H9 (cell line): ENCODE results near the gene SPOCK3. TPM values are rescaled to one million over a fixed set of nuclear protein-coding genes. Genes with fewer than 3 reads are reported as not detected.

Source experiments
- DNase-seq: peaks from one replicate; pipeline ENCODE4 v3.0.0-alpha.2; 2017
- H2AFZ ChIP-seq: one replicate; pipeline ENCODE4 v1.6.1; 2013; ENCODE audit warnings: mild to moderate bottlenecking, low read length, control low read depth, moderate library complexity
- H2AK5ac ChIP-seq: 2 replicates; pipeline ENCODE4 v1.6.1; 2013; ENCODE audit warnings: low read length, control low read depth, mixed read lengths; ENCODE audit not compliant: insufficient read length
- H2BK120ac ChIP-seq: one replicate; pipeline ENCODE4 v1.6.1; 2013; ENCODE audit warnings: low read depth, mild to moderate bottlenecking, low read length, control low read depth, inconsistent platforms; ENCODE audit not compliant: poor library complexity, severe bottlenecking
- H2BK12ac ChIP-seq: 2 replicates; pipeline ENCODE4 v1.6.1; 2013; ENCODE audit warnings: low read length, control low read depth, mixed read lengths, low read depth; ENCODE audit not compliant: insufficient read length
- H2BK15ac ChIP-seq: 2 replicates; pipeline ENCODE4 v1.6.1; 2013; ENCODE audit warnings: low read depth, low read length, control low read depth
- H2BK20ac ChIP-seq: one replicate; pipeline ENCODE4 v1.6.1; 2013; ENCODE audit warnings: low read depth, mild to moderate bottlenecking, low read length, control low read depth, inconsistent platforms; ENCODE audit not compliant: poor library complexity, severe bottlenecking
- H2BK5ac ChIP-seq: 2 replicates; pipeline ENCODE4 v1.6.1; 2013; ENCODE audit warnings: low read length, control low read depth, mixed read lengths; ENCODE audit not compliant: insufficient read length
- H3K14ac ChIP-seq: 2 replicates; pipeline ENCODE4 v1.6.1; 2013; ENCODE audit warnings: low read length, control low read depth; ENCODE audit not compliant: insufficient read depth
- H3K18ac ChIP-seq: 2 replicates; pipeline ENCODE4 v1.6.1; 2013; ENCODE audit warnings: low read depth, mild to moderate bottlenecking, mixed read lengths, low read length, control low read depth; ENCODE audit not compliant: insufficient read length
- H3K23ac ChIP-seq: 2 replicates; pipeline ENCODE4 v1.6.1; 2013; ENCODE audit warnings: low read length, control low read depth, mixed read lengths, low read depth; ENCODE audit not compliant: insufficient read length
- H3K23me2 ChIP-seq: 2 replicates; pipeline ENCODE4 v1.6.1; 2013; ENCODE audit warnings: low read depth, mild to moderate bottlenecking, mixed read lengths, low read length, control low read depth; ENCODE audit not compliant: insufficient read length, poor library complexity, severe bottlenecking
- H3K27ac ChIP-seq: 2 replicates; pipeline ENCODE4 v1.5.1; 2013; ENCODE audit warnings: low read length, control low read depth, mixed read lengths, low read depth; ENCODE audit not compliant: insufficient read length
- H3K27me3 ChIP-seq: 2 replicates; pipeline ENCODE4 v1.6.1; 2013; ENCODE audit warnings: low read length, control low read depth, inconsistent platforms; ENCODE audit not compliant: insufficient read depth
- H3K4ac ChIP-seq: 2 replicates; pipeline ENCODE4 v1.6.1; 2013; ENCODE audit warnings: low read depth, mild to moderate bottlenecking, control low read depth, inconsistent platforms, low read length, moderate library complexity
- H3K4me1 ChIP-seq: 2 replicates; pipeline ENCODE4 v1.6.1; 2013; ENCODE audit warnings: low read length, control low read depth, inconsistent platforms; ENCODE audit not compliant: insufficient read depth
- H3K4me2 ChIP-seq: 2 replicates; pipeline ENCODE4 v1.6.1; 2013; ENCODE audit warnings: low read length, control low read depth, mixed read lengths; ENCODE audit not compliant: insufficient read length, insufficient read depth
- H3K56ac ChIP-seq: 2 replicates; pipeline ENCODE4 v1.6.1; 2013; ENCODE audit warnings: low read depth, mild to moderate bottlenecking, mixed read lengths, low read length, control low read depth; ENCODE audit not compliant: insufficient read length
- H3K79me1 ChIP-seq: 2 replicates; pipeline ENCODE4 v1.6.1; 2013; ENCODE audit warnings: low read depth, mild to moderate bottlenecking, moderate library complexity, low read length, control low read depth, inconsistent platforms; ENCODE audit not compliant: insufficient read depth, poor library complexity, severe bottlenecking
- H3K79me2 ChIP-seq: 2 replicates; pipeline ENCODE4 v1.6.1; 2013; ENCODE audit warnings: low read length, control low read depth, inconsistent platforms; ENCODE audit not compliant: insufficient read depth
- H3K9ac ChIP-seq: 2 replicates; pipeline ENCODE4 v1.6.1; 2013; ENCODE audit warnings: low read length, control low read depth, mixed read lengths; ENCODE audit not compliant: insufficient read length; ENCODE audit errors: extremely low read depth
- H3K9me3 ChIP-seq: one replicate; pipeline ENCODE4 v1.6.1; 2013; ENCODE audit warnings: low read depth, low read length, inconsistent platforms; ENCODE audit not compliant: control insufficient read depth
- H3T11ph ChIP-seq: one replicate; pipeline ENCODE4 v1.6.1; 2013; ENCODE audit warnings: mild to moderate bottlenecking, low read length, control low read depth, inconsistent platforms
- H4K20me1 ChIP-seq: one replicate; pipeline ENCODE4 v1.6.1; 2013; ENCODE audit not compliant: control insufficient read depth, insufficient read length, insufficient read depth
- H4K5ac ChIP-seq: 2 replicates; pipeline ENCODE4 v1.6.1; 2013; ENCODE audit warnings: low read depth, mild to moderate bottlenecking, mixed read lengths, low read length, control low read depth; ENCODE audit not compliant: insufficient read length
- H4K8ac ChIP-seq: replicated peaks from 2 replicates; pipeline ENCODE4 v1.6.1; 2013; ENCODE audit warnings: low read length, control low read depth, mixed read lengths, low read depth; ENCODE audit not compliant: insufficient read length
- H4K91ac ChIP-seq: 2 replicates; pipeline ENCODE4 v1.6.1; 2013; ENCODE audit warnings: low read depth, mild to moderate bottlenecking, moderate library complexity, mixed read lengths, low read length, control low read depth; ENCODE audit not compliant: insufficient read length
- H3K27ac Mint-ChIP-seq, 3 experiments: 2 replicates in 2 of 3; 3 replicates in 1 of 3; pipeline ENCODE4 v1.8.0; 2020 to 2021; ENCODE audit warnings: mixed read lengths in 3 of 3, mild to moderate bottlenecking in 1 of 3, moderate library complexity in 1 of 3
- H3K27me3 Mint-ChIP-seq: 2 replicates; pipeline ENCODE4 v1.8.0; 2021; ENCODE audit warnings: low read depth, mild to moderate bottlenecking, moderate library complexity, mixed read lengths
- H3K36me3 Mint-ChIP-seq, 3 experiments: 2 replicates in 2 of 3; 3 replicates in 1 of 3; pipeline ENCODE4 v1.8.0; 2020 to 2021; ENCODE audit warnings: low read depth in 3 of 3, mixed read lengths in 3 of 3; ENCODE audit not compliant: insufficient read depth in 1 of 3
- H3K4me1 Mint-ChIP-seq, 2 experiments: 2 replicates each; pipeline ENCODE4 v1.8.0; 2020; ENCODE audit warnings: mixed read lengths in 2 of 2
- H3K4me3 Mint-ChIP-seq, 2 experiments: 2 replicates in 1 of 2; 3 replicates in 1 of 2; pipeline ENCODE4 v1.8.0; 2020 to 2021; ENCODE audit warnings: mild to moderate bottlenecking in 2 of 2, mixed read lengths in 2 of 2, moderate library complexity in 1 of 2
- H3K9me3 Mint-ChIP-seq, 2 experiments: 2 replicates in 1 of 2; 3 replicates in 1 of 2; pipeline ENCODE4 v1.8.0; 2020; ENCODE audit warnings: mild to moderate bottlenecking in 2 of 2, mixed read lengths in 2 of 2, moderate library complexity in 1 of 2
- WGBS: extraction: QIAGEN DNeasy Blood & Tissue Kit; methylation state at CpG from one replicate; pipeline ENCODE4 v1.1.7; 2013; ENCODE audit warnings: missing lambda C conversion rate, low lambda C conversion rate, mixed read lengths; ENCODE audit not compliant: insufficient read length; ENCODE audit errors: extremely low coverage; 5-methylcytosine and 5-hydroxymethylcytosine counted together
- total RNA-seq: library from RNA; stranded (reverse); gene quantifications from 2 replicates; pipeline ENCODE4 v1.2.1, GENCODE V29; 2021
- TF ChIP-seq, protein P1 (sequence below): fragments of 200-600 bp; sonication (generic); conservative IDR thresholded peaks from 3 replicates; pipeline ENCODE4 v1.8.0; 2021; ENCODE audit warnings: antibody characterized with exemption, mild to moderate bottlenecking

SPOCK3 gene
- total RNA-seq, 1 experiment from 2014 or later, result 0.28 TPM

- H3K4ac ChIP-seq, result no peak overlapping the region
- no peak overlapping the region for H2BK5ac ChIP-seq
- no peaks in the 10 kb centered on the region for H3K9me3 ChIP-seq
- H3T11ph ChIP-seq, result no peak overlapping the region
- H3K9ac ChIP-seq, result no peak overlapping the region
- WGBS, result no CpG with 5 or more reads among the region's 1 CpG
- no peaks in the 10 kb centered on the region for H3K4me1 ChIP-seq
- H4K91ac ChIP-seq, result no peak overlapping the region
- no peak overlapping the region for H3K56ac ChIP-seq
- H2AK5ac ChIP-seq, result no peak overlapping the region
- H4K20me1 ChIP-seq, result no peaks in the 10 kb centered on the region
- DNase-seq, result no peak
- Mint-ChIP-seq H3K27ac (no peak overlapping the region), H3K4me3 (no peak overlapping the region), H3K4me1 (no peaks in the 10 kb centered on the region), H3K36me3 (no peaks in the 10 kb centered on the region), H3K9me3 (no peaks in the 10 kb centered on the region; a peak in 1 of 5 replicates), H3K27me3 (no peaks in the 10 kb centered on the region)
- H3K27me3 ChIP-seq, result no peaks in the 10 kb centered on the region; the same call in 1 of the 2 replicates
- no peak overlapping the region for H2BK12ac ChIP-seq
- H3K4me2 ChIP-seq, result no peak overlapping the region
- H2BK120ac ChIP-seq, result no peak overlapping the region
- no peak overlapping the region for H2BK15ac ChIP-seq
- H3K79me1 ChIP-seq, result no peaks in the 10 kb centered on the region
- H2BK20ac ChIP-seq, result no peak overlapping the region
- H4K8ac ChIP-seq, result no peak overlapping the region
- no peak overlapping the region for H3K14ac ChIP-seq
- no peak overlapping the region for H3K18ac ChIP-seq
- H3K79me2 ChIP-seq, result no peaks in the 10 kb centered on the region
- H3K27ac ChIP-seq, result no peak overlapping the region
- H3K23me2 ChIP-seq, result no peaks in the 10 kb centered on the region
- TF ChIP-seq, protein P1, sequence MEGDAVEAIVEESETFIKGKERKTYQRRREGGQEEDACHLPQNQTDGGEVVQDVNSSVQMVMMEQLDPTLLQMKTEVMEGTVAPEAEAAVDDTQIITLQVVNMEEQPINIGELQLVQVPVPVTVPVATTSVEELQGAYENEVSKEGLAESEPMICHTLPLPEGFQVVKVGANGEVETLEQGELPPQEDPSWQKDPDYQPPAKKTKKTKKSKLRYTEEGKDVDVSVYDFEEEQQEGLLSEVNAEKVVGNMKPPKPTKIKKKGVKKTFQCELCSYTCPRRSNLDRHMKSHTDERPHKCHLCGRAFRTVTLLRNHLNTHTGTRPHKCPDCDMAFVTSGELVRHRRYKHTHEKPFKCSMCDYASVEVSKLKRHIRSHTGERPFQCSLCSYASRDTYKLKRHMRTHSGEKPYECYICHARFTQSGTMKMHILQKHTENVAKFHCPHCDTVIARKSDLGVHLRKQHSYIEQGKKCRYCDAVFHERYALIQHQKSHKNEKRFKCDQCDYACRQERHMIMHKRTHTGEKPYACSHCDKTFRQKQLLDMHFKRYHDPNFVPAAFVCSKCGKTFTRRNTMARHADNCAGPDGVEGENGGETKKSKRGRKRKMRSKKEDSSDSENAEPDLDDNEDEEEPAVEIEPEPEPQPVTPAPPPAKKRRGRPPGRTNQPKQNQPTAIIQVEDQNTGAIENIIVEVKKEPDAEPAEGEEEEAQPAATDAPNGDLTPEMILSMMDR, result no peak
- no peak overlapping the region for H3K23ac ChIP-seq
- no peak overlapping the region for H4K5ac ChIP-seq
- H2AFZ ChIP-seq, result no peak overlapping the region
These were observed 407.1 kb downstream of the SPOCK3 start for GRCh38 chr4:166827167-166827566.
